OCI-LY7 (cell line): ENCODE measurements around the gene TPK1. TPM values are rescaled to one million over a fixed set of nuclear protein-coding genes. Genes with fewer than 3 reads are reported as not detected.

Source experiments
- BruUV-seq: library from RNA; stranded (reverse); fragments of 400-500 nt; replicated peaks from 2 replicates; lab custom pipeline; 2021; lab: Mats Ljungman, UMichigan
- CTCF ChIA-PET: fragments of 300-600 bp; sonication (Branson Sonifier 250); formaldehyde crosslinking; loops from one replicate; lab custom pipeline; 2022; ENCODE audit warnings: antibody characterized with exemption; ENCODE audit not compliant: unreplicated experiment; lab: Charles Lee
- POLR2A ChIA-PET: fragments of 300-600 bp; sonication (Branson Sonifier 250); formaldehyde crosslinking; loops from one replicate; lab custom pipeline; 2022; ENCODE audit warnings: antibody characterized with exemption; lab: Charles Lee
- DNase-seq: peaks from one replicate; pipeline ENCODE4 v3.0.0-alpha.2; 2015; ENCODE audit warnings: low spot score
- H2AFZ ChIP-seq: fragments of 200-600 bp; sonication (generic), shearing (Covaris generic); 2 replicates; pipeline ENCODE4 v1.6.1; 2014; ENCODE audit warnings: mild to moderate bottlenecking, antibody characterized with exemption, low read length, moderate library complexity
- H3K27ac ChIP-seq: fragments of 200-600 bp; sonication (generic); 2 replicates; pipeline ENCODE4 v1.5.1; 2014; ENCODE audit warnings: mixed run types, low read depth, mild to moderate bottlenecking, moderate library complexity, low read length, inconsistent platforms; ENCODE audit not compliant: poor library complexity, severe bottlenecking
- H3K36me3 ChIP-seq: fragments of 200-600 bp; sonication (generic); 2 replicates; pipeline ENCODE4 v1.6.1; 2014; ENCODE audit warnings: mild to moderate bottlenecking, antibody characterized with exemption, low read length, moderate library complexity, mixed read lengths; ENCODE audit not compliant: insufficient read depth
- H3K4me1 ChIP-seq: fragments of 200-600 bp; sonication (generic); 2 replicates; pipeline ENCODE4 v1.5.1; 2014; ENCODE audit warnings: mild to moderate bottlenecking, low read length; ENCODE audit not compliant: insufficient read depth, poor library complexity, severe bottlenecking
- H3K4me2 ChIP-seq: fragments of 200-600 bp; sonication (generic); 2 replicates; pipeline ENCODE4 v1.6.1; 2014; ENCODE audit warnings: mild to moderate bottlenecking, low read length
- H3K4me3 ChIP-seq: fragments of 200-600 bp; sonication (generic); 2 replicates; pipeline ENCODE4 v1.5.1; 2014; ENCODE audit warnings: mild to moderate bottlenecking, low read depth, low read length; ENCODE audit not compliant: poor library complexity, severe bottlenecking
- H3K79me2 ChIP-seq: fragments of 200-600 bp; sonication (generic); 2 replicates; pipeline ENCODE4 v1.6.1; 2016; ENCODE audit warnings: low read depth, mild to moderate bottlenecking, low read length, moderate library complexity, mixed read lengths; ENCODE audit not compliant: insufficient read depth
- H3K9me2 ChIP-seq: fragments of 200-600 bp; sonication (generic); 2 replicates; pipeline ENCODE4 v1.6.1; 2016; ENCODE audit warnings: mild to moderate bottlenecking, low read length, mixed read lengths; ENCODE audit not compliant: insufficient read depth
- H3K9me3 ChIP-seq: fragments of 200-600 bp; sonication (generic); 2 replicates; pipeline ENCODE4 v1.6.1; 2014; ENCODE audit warnings: mild to moderate bottlenecking, mixed run types, low read length, mixed read lengths
- H4K20me1 ChIP-seq: fragments of 200-600 bp; sonication (generic); 2 replicates; pipeline ENCODE4 v1.6.1; 2014; ENCODE audit warnings: mild to moderate bottlenecking, antibody characterized with exemption, low read length, moderate library complexity, mixed read lengths; ENCODE audit not compliant: insufficient read depth
- CTCF ChIP-seq: fragments of 200-600 bp; sonication (generic); conservative IDR thresholded peaks from 2 replicates; pipeline ENCODE4 v1.5.1; 2014; ENCODE audit warnings: mild to moderate bottlenecking, antibody characterized with exemption, low read length, moderate library complexity, mixed read lengths
- EZH2phosphoT487 ChIP-seq: fragments of 200-600 bp; sonication (generic); IDR thresholded peaks from 2 replicates; pipeline ENCODE4 v1.6.1; 2018; ENCODE audit warnings: low read depth, borderline replicate concordance, mild to moderate bottlenecking, mixed run types, antibody characterized with exemption, low read length, moderate library complexity, mixed read lengths
- intact Hi-C: fragments of 100-400 bp; cut with micrococcal nuclease; formaldehyde crosslinking; loops from one replicate; pipeline ENCODE4 v1.10.0; 2022; ENCODE audit not compliant: unreplicated experiment
- total RNA-seq, 2 experiments: library from RNA; depleted of rRNA in 1 of 2; stranded (reverse); fragments of >200 nt in 1 of 2; shearing (Covaris generic) in 1 of 2; gene quantifications; 2 replicates each; pipeline ENCODE4 v1.2.3, GENCODE V29; 2014 to 2022

The TPK1 gene
- total RNA-seq, 2 experiments from 2014 or later, result 6.7 to 12.5 TPM

- intact Hi-C loops, result no loop called here
- CTCF ChIA-PET, result no interaction called here
- no peak for DNase-seq
Observed at GRCh38 chr7:144821067-144821466, 14.8 kb downstream of the TPK1 start.

GRCh38 chr7:144820552-144820951 is 15.3 kb downstream of the TPK1 start:
- Histone ChIP-seq H3K36me3 (no peaks in the 10 kb centered on the region), H3K9me3 (no peaks in the 10 kb centered on the region), H3K27ac (no peak overlapping the region), H3K9me2 (no peaks in the 10 kb centered on the region), H3K4me1 (peaks cover 36% of the 10 kb centered on the region), H3K4me2 (no peak overlapping the region), H4K20me1 (no peaks in the 10 kb centered on the region), H2AFZ (no peak overlapping the region), H3K4me3 (no peak overlapping the region), H3K79me2 (no peaks in the 10 kb centered on the region)
- no peak for DNase-seq
- intact Hi-C loops, result no loop called here
- TF ChIP-seq CTCF (no peak), EZH2phosphoT487 (no peak)
- ChIA-PET CTCF (no interaction called here), POLR2A (interaction anchor here (0.6 to 9.1 kb wide), 3 partner anchors 8 to 21 kb away, joined by 3 to 95 read pairs (median 19); partner anchors contain the start of gene TPK1)
- no TSS peak for BruUV-seq

More at GRCh38 chr7:144821067-144821466, 14.8 kb downstream of the TPK1 start:
- Histone ChIP-seq H2AFZ (no peak overlapping the region), H3K27ac (no peak overlapping the region), H3K79me2 (no peaks in the 10 kb centered on the region), H3K9me2 (no peaks in the 10 kb centered on the region), H4K20me1 (no peaks in the 10 kb centered on the region), H3K36me3 (no peaks in the 10 kb centered on the region), H3K4me3 (no peak overlapping the region), H3K4me1 (peaks cover 41% of the 10 kb centered on the region), H3K4me2 (no peak overlapping the region), H3K9me3 (no peaks in the 10 kb centered on the region)
- POLR2A ChIA-PET, result interaction anchor here (1.0 to 9.1 kb wide), 4 partner anchors 9 to 19 kb away, joined by 3 to 95 read pairs (median 15); partner anchors contain the start of gene TPK1
- BruUV-seq, result no TSS peak
- TF ChIP-seq EZH2phosphoT487 (no peak), CTCF (no peak)

GRCh38 chr7:144819566-144819965 is 16.3 kb downstream of the TPK1 start:
- no peak for DNase-seq
- POLR2A ChIA-PET, result interaction anchor here (9.1 kb wide), 1 partner anchor 17 kb away, joined by 95 read pairs; the partner anchor contains the start of gene TPK1
- Histone ChIP-seq H3K4me3 (no peak overlapping the region), H4K20me1 (no peaks in the 10 kb centered on the region), H3K79me2 (no peaks in the 10 kb centered on the region), H3K4me1 (peaks cover 26% of the 10 kb centered on the region), H3K36me3 (no peaks in the 10 kb centered on the region), H3K4me2 (no peak overlapping the region), H2AFZ (no peak overlapping the region), H3K9me3 (no peaks in the 10 kb centered on the region), H3K9me2 (no peaks in the 10 kb centered on the region), H3K27ac (no peak overlapping the region)
- intact Hi-C loops, result no loop called here
- CTCF ChIA-PET, result no interaction called here
- TF ChIP-seq CTCF, result no peak
- TF ChIP-seq EZH2phosphoT487, result no peak
- no TSS peak for BruUV-seq
